ENCODE measurements around the gene UBIAD1. TPM values are rescaled to one million over a fixed set of nuclear protein-coding genes. Genes with fewer than 3 reads are reported as not detected.

UBIAD1 gene
- total RNA-seq, 1 experiment from 2014 or later: 27.6 TPM

- no peak for DNase-seq
- no peak overlapping the region for H3K4me3 ChIP-seq (ENCODE audit: insufficient read depth, low read depth, low read length)
Observed at GRCh38 chr1:11311816-11312755, 39.1 kb downstream of the UBIAD1 start.

GRCh38 chr1:11314959-11315358 is 42.0 kb downstream of the UBIAD1 start:
- Histone ChIP-seq H3K4me3 (ENCODE audit: insufficient read depth, low read depth, low read length) (no peak overlapping the region), H3K36me3 (replicated peaks; ENCODE audit: control insufficient read depth, insufficient read depth, low read length) (no peaks in the 10 kb centered on the region), H3K27me3 (ENCODE audit: control insufficient read depth, insufficient read depth, low read length) (no peaks in the 10 kb centered on the region)
- peak; percentile 30 for DNase-seq

More at GRCh38 chr1:11311816-11312755, 39.1 kb downstream of the UBIAD1 start:
- H3K27me3 ChIP-seq (ENCODE audit: control insufficient read depth, insufficient read depth, low read length): no peaks in the 10 kb centered on the region
- H3K36me3 ChIP-seq (replicated peaks; ENCODE audit: control insufficient read depth, insufficient read depth, low read length): no peaks in the 10 kb centered on the region

- peak; percentile 46 for DNase-seq
Observed at GRCh38 chr1:11316701-11317100, 43.7 kb downstream of the UBIAD1 start.

GRCh38 chr1:11318982-11319381 is 46.0 kb downstream of the UBIAD1 start:
- Histone ChIP-seq H3K36me3 (replicated peaks; ENCODE audit: control insufficient read depth, insufficient read depth, low read length) (no peaks in the 10 kb centered on the region), H3K27me3 (ENCODE audit: control insufficient read depth, insufficient read depth, low read length) (no peaks in the 10 kb centered on the region)
- DNase-seq: peak; percentile 81

More at GRCh38 chr1:11316701-11317100, 43.7 kb downstream of the UBIAD1 start:
- Histone ChIP-seq H3K27me3 (ENCODE audit: control insufficient read depth, insufficient read depth, low read length) (no peaks in the 10 kb centered on the region), H3K36me3 (replicated peaks; ENCODE audit: control insufficient read depth, insufficient read depth, low read length) (no peaks in the 10 kb centered on the region), H3K4me3 (ENCODE audit: insufficient read depth, low read depth, low read length) (no peak overlapping the region)

GRCh38 chr1:11320153-11320936 is 47.3 kb downstream of the UBIAD1 start:
- H3K27me3 ChIP-seq (ENCODE audit: control insufficient read depth, insufficient read depth, low read length): no peaks in the 10 kb centered on the region
- DNase-seq: peak; percentile 96
- H3K4me3 ChIP-seq (ENCODE audit: insufficient read depth, low read depth, low read length): no peak overlapping the region
- H3K36me3 ChIP-seq (replicated peaks; ENCODE audit: control insufficient read depth, insufficient read depth, low read length): no peaks in the 10 kb centered on the region

More at GRCh38 chr1:11318982-11319381, 46.0 kb downstream of the UBIAD1 start:
- H3K4me3 ChIP-seq (ENCODE audit: insufficient read depth, low read depth, low read length): no peak overlapping the region

GRCh38 chr1:11321656-11322491 is 48.9 kb downstream of the UBIAD1 start:
- DNase-seq: no peak
- no peaks in the 10 kb centered on the region for H3K27me3 ChIP-seq (ENCODE audit: control insufficient read depth, insufficient read depth, low read length)
- H3K4me3 ChIP-seq (ENCODE audit: insufficient read depth, low read depth, low read length): no peak overlapping the region

GRCh38 chr1:11324567-11325165 is 51.7 kb downstream of the UBIAD1 start:
- H3K36me3 ChIP-seq (replicated peaks; ENCODE audit: control insufficient read depth, insufficient read depth, low read length): no peaks in the 10 kb centered on the region
- DNase-seq: peak; percentile 71
- H3K27me3 ChIP-seq (ENCODE audit: control insufficient read depth, insufficient read depth, low read length): no peaks in the 10 kb centered on the region
- H3K4me3 ChIP-seq (ENCODE audit: insufficient read depth, low read depth, low read length): no peak overlapping the region

More at GRCh38 chr1:11321656-11322491, 48.9 kb downstream of the UBIAD1 start:
- no peaks in the 10 kb centered on the region for H3K36me3 ChIP-seq (replicated peaks; ENCODE audit: control insufficient read depth, insufficient read depth, low read length)

- no peak for DNase-seq
- Histone ChIP-seq H3K4me3 (ENCODE audit: insufficient read depth, low read depth, low read length) (no peak overlapping the region), H3K36me3 (replicated peaks; ENCODE audit: control insufficient read depth, insufficient read depth, low read length) (no peaks in the 10 kb centered on the region), H3K27me3 (ENCODE audit: control insufficient read depth, insufficient read depth, low read length) (no peaks in the 10 kb centered on the region)
Observed at GRCh38 chr1:11326070-11326469, 53.1 kb downstream of the UBIAD1 start.

GRCh38 chr1:11328444-11328843 is 55.4 kb downstream of the UBIAD1 start:
- DNase-seq: no peak
- no peaks in the 10 kb centered on the region for H3K27me3 ChIP-seq (ENCODE audit: control insufficient read depth, insufficient read depth, low read length)
- no peaks in the 10 kb centered on the region for H3K36me3 ChIP-seq (replicated peaks; ENCODE audit: control insufficient read depth, insufficient read depth, low read length)
- H3K4me3 ChIP-seq (ENCODE audit: insufficient read depth, low read depth, low read length): no peak overlapping the region

GRCh38 chr1:11330411-11330810 is 57.4 kb downstream of the UBIAD1 start:
- Histone ChIP-seq H3K36me3 (replicated peaks; ENCODE audit: control insufficient read depth, insufficient read depth, low read length) (no peaks in the 10 kb centered on the region), H3K27me3 (ENCODE audit: control insufficient read depth, insufficient read depth, low read length) (no peaks in the 10 kb centered on the region), H3K4me3 (ENCODE audit: insufficient read depth, low read depth, low read length) (no peak overlapping the region)
- no peak for DNase-seq

- DNase-seq: no peak
- Histone ChIP-seq H3K4me3 (ENCODE audit: insufficient read depth, low read depth, low read length) (no peak overlapping the region), H3K27me3 (ENCODE audit: control insufficient read depth, insufficient read depth, low read length) (no peaks in the 10 kb centered on the region), H3K36me3 (replicated peaks; ENCODE audit: control insufficient read depth, insufficient read depth, low read length) (no peaks in the 10 kb centered on the region)
Observed at GRCh38 chr1:11331036-11331944, 58.3 kb downstream of the UBIAD1 start.

GRCh38 chr1:11331945-11332546 is 59.0 kb downstream of the UBIAD1 start:
- no peak for DNase-seq
- H3K36me3 ChIP-seq (replicated peaks; ENCODE audit: control insufficient read depth, insufficient read depth, low read length): no peaks in the 10 kb centered on the region
- no peaks in the 10 kb centered on the region for H3K27me3 ChIP-seq (ENCODE audit: control insufficient read depth, insufficient read depth, low read length)
- H3K4me3 ChIP-seq (ENCODE audit: insufficient read depth, low read depth, low read length): no peak overlapping the region

- Histone ChIP-seq H3K27me3 (ENCODE audit: control insufficient read depth, insufficient read depth, low read length) (no peaks in the 10 kb centered on the region), H3K4me3 (ENCODE audit: insufficient read depth, low read depth, low read length) (no peak overlapping the region), H3K36me3 (replicated peaks; ENCODE audit: control insufficient read depth, insufficient read depth, low read length) (no peaks in the 10 kb centered on the region)
- no peak for DNase-seq
Observed at GRCh38 chr1:11333631-11334030, 60.6 kb downstream of the UBIAD1 start.

All from H7 (cell line).